Keratinocyte (primary cell): ENCODE data around the gene AGPAT3. TPM values are rescaled to one million over a fixed set of nuclear protein-coding genes. Genes with fewer than 3 reads are reported as not detected.

Experiments
- DNase-seq: peaks from one replicate; pipeline ENCODE4 v3.0.0-alpha.2; 2011; ENCODE audit warnings: low read depth, missing footprints, low spot score
- FAIRE-seq: peaks from 2 replicates; lab custom pipeline; 2011; peaks lifted over from hg19 to GRCh38; lab: Jason Lieb, UNC
- H2AFZ ChIP-seq: 2 replicates; pipeline ENCODE4 v1.6.0; 2012; ENCODE audit warnings: low read length, control low read depth, inconsistent platforms; ENCODE audit not compliant: control insufficient read depth
- H3K27ac ChIP-seq: 2 replicates; pipeline ENCODE4 v1.5.1; 2011; ENCODE audit warnings: low read length; ENCODE audit not compliant: control insufficient read depth, insufficient read depth
- H3K27me3 ChIP-seq: 3 replicates; pipeline ENCODE4 v1.6.0; 2011; ENCODE audit warnings: low read length; ENCODE audit not compliant: control insufficient read depth, insufficient read depth; ENCODE audit errors: extremely low read depth
- H3K36me3 ChIP-seq, 2 experiments: 2 replicates in 1 of 2; 3 replicates in 1 of 2; pipeline ENCODE4 v1.5.1; 2011; ENCODE audit warnings: low read length in 2 of 2, mild to moderate bottlenecking in 1 of 2; ENCODE audit not compliant: control insufficient read depth in 2 of 2, insufficient read depth in 2 of 2; ENCODE audit errors: extremely low read depth in 1 of 2
- H3K4me1 ChIP-seq: 3 replicates; pipeline ENCODE4 v1.5.1; 2011; ENCODE audit warnings: low read length; ENCODE audit not compliant: control insufficient read depth, insufficient read depth; ENCODE audit errors: extremely low read depth
- H3K4me2 ChIP-seq: 3 replicates; pipeline ENCODE4 v1.6.0; 2011; ENCODE audit warnings: low read depth, low read length; ENCODE audit not compliant: control insufficient read depth, insufficient read depth; ENCODE audit errors: extremely low read depth
- H3K4me3 ChIP-seq, 3 experiments: fragments of 200-600 bp in 1 of 3; sonication (generic) in 1 of 3; 2 replicates in 2 of 3; 3 replicates in 1 of 3; pipeline ENCODE4 v1.5.1; 2011 to 2016; ENCODE audit warnings: low read length in 3 of 3, mild to moderate bottlenecking in 3 of 3, control low read depth in 2 of 3, inconsistent platforms in 1 of 3, low read depth in 1 of 3, mixed read lengths in 1 of 3, mixed run types in 1 of 3, moderate library complexity in 1 of 3; ENCODE audit not compliant: control insufficient read depth in 2 of 3, insufficient read depth in 2 of 3; ENCODE audit errors: extremely low read depth in 1 of 3
- H3K79me2 ChIP-seq: 2 replicates; pipeline ENCODE4 v1.6.0; 2012; ENCODE audit warnings: low read length; ENCODE audit not compliant: control insufficient read depth, insufficient read depth
- H3K9ac ChIP-seq: 3 replicates; pipeline ENCODE4 v1.6.0; 2011; ENCODE audit warnings: low read length; ENCODE audit not compliant: control insufficient read depth, insufficient read depth; ENCODE audit errors: extremely low read depth
- H3K9me1 ChIP-seq: 3 replicates; pipeline ENCODE4 v1.6.0; 2011; ENCODE audit warnings: low read length; ENCODE audit not compliant: control insufficient read depth, insufficient read depth; ENCODE audit errors: extremely low read depth
- H3K9me3 ChIP-seq: 2 replicates; pipeline ENCODE4 v1.5.1; 2012; ENCODE audit warnings: low read depth, low read length; ENCODE audit not compliant: control insufficient read depth
- H4K20me1 ChIP-seq: 3 replicates; pipeline ENCODE4 v1.6.0; 2011; ENCODE audit warnings: low read length; ENCODE audit not compliant: control insufficient read depth, insufficient read depth; ENCODE audit errors: extremely low read depth
- CTCF ChIP-seq, 3 experiments: IDR thresholded peaks in 1 of 3; conservative IDR thresholded peaks in 1 of 3; optimal IDR thresholded peaks in 1 of 3; 2 replicates in 2 of 3; 3 replicates in 1 of 3; pipeline versions ENCODE3 to v1.5.1; 2011; ENCODE audit warnings: low read length in 3 of 3, mild to moderate bottlenecking in 3 of 3, moderate library complexity in 2 of 3, control low read depth in 1 of 3, inconsistent platforms in 1 of 3; ENCODE audit not compliant: insufficient read depth in 2 of 3; ENCODE audit errors: extremely low read depth in 1 of 3
- EZH2 ChIP-seq: IDR thresholded peaks from one replicate; pipeline ENCODE4 v1.6.1; 2012; ENCODE audit warnings: inconsistent platforms, mild to moderate bottlenecking, low read length, moderate library complexity
- dilution Hi-C: fragments of 300-500 bp; cut with MboI; formaldehyde crosslinking; loops from one replicate; pipeline ENCODE4 v1.7.0; 2020; ENCODE audit warnings: low sequenced_read_pairs; ENCODE audit not compliant: extremely low pct_ligation_motif_present
- polyA plus RNA-seq, 5 experiments: library from polyadenylated mRNA; depleted of rRNA in 3 of 5; stranded (reverse) in 3 of 5; stranded (forward) in 1 of 5; unstranded in 1 of 5; fragments of >200 nt; gene quantifications; 1 replicate in 1 of 5; 2 replicates in 3 of 5; 3 replicates in 1 of 5; pipeline versions ENCODE4 v1.2.1 to v1.2.3, GENCODE V29; 2011 to 2012; ENCODE audit warnings: missing spikeins in 2 of 5, low read depth in 1 of 5, low replicate concordance in 1 of 5

The AGPAT3 gene
- polyA plus RNA-seq, 1 donor (not counting 4 experiments of a cell fraction or from before 2014, with no cell fraction given): 21.7 TPM

GRCh38 chr21:43913928-43914327 is 48.9 kb downstream of the AGPAT3 start:
- Histone ChIP-seq H3K27ac (no peak overlapping the region), H3K4me2 (no peak overlapping the region), H3K9me3 (no peaks in the 10 kb centered on the region), H3K36me3 (no peaks in the 10 kb centered on the region), H3K4me1 (peaks cover 8% of the 10 kb centered on the region), H3K9me1 (no peaks in the 10 kb centered on the region), H3K79me2 (peaks cover 19% of the 10 kb centered on the region), H3K9ac (no peak overlapping the region), H3K27me3 (no peaks in the 10 kb centered on the region), H2AFZ (no peak overlapping the region), H4K20me1 (peaks cover 4% of the 10 kb centered on the region), H3K4me3 (no peak overlapping the region)
- no peak for TF ChIP-seq CTCF (optimal IDR thresholded peaks at IDR 0.05 in 1 of 3, IDR thresholded peaks at IDR 0.05 in 1 of 3, conservative IDR thresholded peaks at IDR 0.05 in 1 of 3; ENCODE audit: extremely low read depth in 1 of 3, insufficient read depth in 2 of 3, low read length in 3 of 3)
- no peak for TF ChIP-seq EZH2
- dilution Hi-C loops: no loop called here
- DNase-seq (no peak), FAIRE-seq (no peak)

- dilution Hi-C loops: no loop called here
- H3K4me1 ChIP-seq: peaks cover 8% of the 10 kb centered on the region
- no peak for TF ChIP-seq EZH2
- no peak for TF ChIP-seq CTCF (optimal IDR thresholded peaks at IDR 0.05 in 1 of 3, IDR thresholded peaks at IDR 0.05 in 1 of 3, conservative IDR thresholded peaks at IDR 0.05 in 1 of 3; ENCODE audit: extremely low read depth in 1 of 3, insufficient read depth in 2 of 3, low read length in 3 of 3)
- H3K79me2 ChIP-seq: peaks cover 26% of the 10 kb centered on the region
- no peaks in the 10 kb centered on the region for H3K9me1 ChIP-seq
- no peak overlapping the region for H3K9ac ChIP-seq
- no peaks in the 10 kb centered on the region for H3K9me3 ChIP-seq
- no peaks in the 10 kb centered on the region for H3K36me3 ChIP-seq
- H3K27me3 ChIP-seq: no peaks in the 10 kb centered on the region
- H2AFZ ChIP-seq: peak overlapping the region; percentile 9
- no peak for FAIRE-seq
- no peak for DNase-seq
- no peak overlapping the region for H3K4me3 ChIP-seq
- peaks cover 4% of the 10 kb centered on the region for H4K20me1 ChIP-seq
- H3K4me2 ChIP-seq: peak overlapping the region; percentile 87
- no peak overlapping the region for H3K27ac ChIP-seq
These were observed 51.1 kb downstream of the AGPAT3 start for GRCh38 chr21:43916076-43916475.
